Esophagus muscularis mucosa (tissue), 3 donors: ENCODE results near the gene TTL.

Source experiments
- CTCF ChIP-seq, 3 experiments: fragments of 200-600 bp in 2 of 3; fragments of 450-650 bp in 1 of 3; sonication (generic) in 2 of 3; IDR thresholded peaks; one replicate each; pipeline ENCODE4 v1.5.1; 2017 to 2019; ENCODE audit warnings: antibody characterized with exemption in 3 of 3, mild to moderate bottlenecking in 2 of 3, moderate library complexity in 1 of 3
- POLR2A ChIP-seq: fragments of 450-650 bp; IDR thresholded peaks from one replicate; pipeline ENCODE4 v1.6.1; 2017; ENCODE audit warnings: antibody characterized with exemption, moderate library complexity, mild to moderate bottlenecking, low read depth

- TF ChIP-seq CTCF (IDR thresholded peaks at IDR 0.05) (no peak), POLR2A (no peak)
Observed at GRCh38 chr2:112518807-112519206, 36.9 kb downstream of the TTL start.
